ENCODE results near the gene TMEM212. TPM values are rescaled to one million over a fixed set of nuclear protein-coding genes. Genes with fewer than 3 reads are reported as not detected.

TMEM212 gene
- total and polyA plus RNA-seq, 9 of the 15 experiments (the other 6 are each of a cell fraction or from before 2014, with no cell fraction given): not detected

GRCh38 chr3:171871392-171872274, 28.5 kb downstream of the TMEM212 start (continued):
- no peak for TF ChIP-seq RERE (CRISPR knock-in tag; IDR thresholded peaks at IDR 0.05; ENCODE audit: borderline replicate concordance)
- peak; percentile 81 for TF ChIP-seq TEAD4 (IDR thresholded peaks at IDR 0.05; ENCODE audit: low read length)
- no peak for TF ChIP-seq TEAD4 (CRISPR knock-in tag; IDR thresholded peaks at IDR 0.05; ENCODE audit: borderline replicate concordance)
- peak; percentile 93 for TF ChIP-seq MYBL2 (IDR thresholded peaks at IDR 0.05; ENCODE audit: low read depth)
- no peak for TF ChIP-seq MYBL2 (CRISPR knock-in tag; IDR thresholded peaks at IDR 0.05; ENCODE audit: borderline replicate concordance)
- no peak for TF ChIP-seq ZBTB40 (IDR thresholded peaks at IDR 0.05)
- TF ChIP-seq ZBTB40 (CRISPR knock-in tag; IDR thresholded peaks at IDR 0.05): no peak
- TF ChIP-seq MXI1 (IDR thresholded peaks at IDR 0.05; ENCODE audit: low read depth, low read length): no peak
- peak; percentile 74 for TF ChIP-seq MEIS2 (IDR thresholded peaks at IDR 0.05; ENCODE audit: partially characterized antibody)
- TF ChIP-seq ARID1B (IDR thresholded peaks at IDR 0.05): peak; percentile 69
- peak; percentile 62 for TF ChIP-seq ATF3 (IDR thresholded peaks at IDR 0.05)
- TF ChIP-seq ATF3 (CRISPR knock-in tag; conservative IDR thresholded peaks at IDR 0.05): no peak
